HG03097 (cell line): ENCODE measurements around the gene PIGBOS1.

Experiments used
- ATAC-seq: cut with Tn5 transposase; IDR thresholded peaks from one replicate; pipeline ENCODE4 v1.9.1; 2021; ENCODE audit not compliant: unreplicated experiment, low FRiP score

PIGBOS1 gene, protein sequence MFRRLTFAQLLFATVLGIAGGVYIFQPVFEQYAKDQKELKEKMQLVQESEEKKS

DNA sequence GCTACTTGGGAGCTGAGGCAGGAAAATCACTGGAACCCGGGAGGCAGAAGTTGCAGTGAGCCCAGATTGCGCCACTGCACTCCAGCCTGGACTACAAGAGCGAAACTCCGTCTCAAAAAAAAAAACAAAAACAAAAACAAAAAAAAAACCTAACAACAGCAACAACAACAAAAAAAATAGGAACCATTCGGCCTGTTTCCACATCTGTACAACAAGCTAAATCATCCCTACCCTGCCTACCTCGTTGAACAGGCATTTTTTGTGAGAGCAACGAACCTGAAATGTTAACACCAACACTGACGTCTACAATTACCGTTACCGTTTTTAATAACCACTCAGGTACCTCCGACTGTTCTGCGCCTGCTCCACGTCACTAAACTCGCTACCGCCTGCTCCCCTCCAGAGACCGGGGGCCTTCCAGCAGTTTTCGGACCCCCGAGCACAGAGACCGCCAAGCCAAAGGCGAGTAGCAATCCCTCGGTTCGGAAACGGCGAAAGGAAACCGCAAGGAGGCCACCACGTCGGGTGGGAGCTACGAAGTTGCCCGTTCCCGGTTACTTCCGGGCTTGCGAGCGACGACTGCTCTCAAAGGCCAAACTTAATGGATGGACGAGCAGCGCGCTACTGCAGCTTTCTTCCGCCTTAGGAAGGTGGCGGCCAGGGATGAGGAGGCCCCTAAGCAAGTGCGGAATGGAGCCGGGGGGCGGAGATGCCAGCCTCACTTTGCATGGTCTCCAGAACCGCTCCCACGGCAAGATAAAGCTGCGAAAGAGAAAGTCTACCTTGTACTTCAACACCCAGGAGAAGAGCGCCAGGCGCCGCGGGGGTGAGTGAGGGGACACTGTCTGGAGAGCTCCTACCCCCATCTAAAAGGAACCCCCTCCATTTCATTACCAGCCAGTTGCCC is at the start of gene PIGBOS1, which contains the start of gene PIGB:
TSS of gene PIGBOS1 (minus strand) at position 536 of the 907 bp plus-strand sequence. CDS start 1,331 bp downstream, outside the sequence.
TSS of gene PIGB (plus strand) at position 635 of the 907 bp plus-strand sequence. CDS start at position 664, 29 bp downstream.
- ATAC-seq = peak; percentile 93

DNA sequence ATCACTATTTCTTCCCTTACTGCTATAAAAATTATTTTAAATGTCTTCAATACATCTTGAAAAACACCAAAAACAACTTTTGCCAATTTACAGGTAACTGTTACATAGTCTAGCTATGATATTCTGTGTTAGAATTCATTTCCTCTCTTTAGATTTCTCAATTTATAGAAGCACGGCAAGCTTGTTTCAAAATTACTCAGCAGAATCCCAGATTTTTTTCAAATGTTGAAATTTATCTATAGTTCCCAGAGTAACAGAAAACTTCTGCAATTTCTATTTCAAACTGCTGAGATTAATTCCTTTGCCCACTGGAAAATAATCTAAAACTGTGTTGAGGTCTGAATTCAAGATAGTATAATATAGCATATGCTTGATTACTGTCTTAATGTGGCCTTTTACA is 48.1 kb upstream of the PIGBOS1 start:
- no peak for ATAC-seq

DNA sequence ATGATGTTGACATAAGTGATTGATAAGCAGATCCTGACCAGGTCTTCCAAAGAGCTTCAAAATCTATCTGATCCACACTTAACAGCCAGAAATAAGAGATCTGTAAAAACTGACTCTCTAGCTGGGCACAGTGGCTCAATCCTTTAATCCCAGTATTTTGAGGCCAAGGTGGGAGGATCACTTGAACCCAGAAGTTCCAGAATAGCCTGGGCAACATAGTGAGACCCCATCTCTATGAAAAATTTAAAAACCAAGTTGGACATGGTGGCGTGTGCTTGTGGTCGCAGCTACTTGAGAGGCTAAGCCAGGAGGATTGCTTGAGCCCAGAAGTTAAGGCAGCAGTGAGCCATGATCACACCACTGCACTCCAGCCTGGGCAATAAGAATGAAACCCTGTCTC is 43.7 kb upstream of the PIGBOS1 start:
- ATAC-seq = no peak

DNA sequence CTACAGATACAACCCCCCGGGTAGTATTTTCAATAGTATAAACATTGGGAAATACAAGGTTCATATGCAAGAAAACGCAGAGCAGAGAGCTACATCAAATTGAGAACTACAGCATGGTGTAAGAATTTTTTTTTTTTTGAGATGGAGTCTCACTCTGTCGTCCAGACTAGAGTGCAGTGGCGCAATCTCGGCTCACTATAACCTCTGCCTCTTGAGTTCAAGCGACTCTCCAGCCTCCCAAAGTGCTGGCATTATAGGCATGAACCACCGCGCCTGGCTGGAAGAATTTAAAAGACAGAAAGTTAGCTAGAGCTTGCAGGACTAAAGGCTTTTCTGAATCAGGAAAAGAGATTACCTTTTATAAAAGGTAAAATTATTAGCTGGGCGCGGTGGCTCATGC is 42.1 kb upstream of the PIGBOS1 start:
- ATAC-seq = no peak

DNA sequence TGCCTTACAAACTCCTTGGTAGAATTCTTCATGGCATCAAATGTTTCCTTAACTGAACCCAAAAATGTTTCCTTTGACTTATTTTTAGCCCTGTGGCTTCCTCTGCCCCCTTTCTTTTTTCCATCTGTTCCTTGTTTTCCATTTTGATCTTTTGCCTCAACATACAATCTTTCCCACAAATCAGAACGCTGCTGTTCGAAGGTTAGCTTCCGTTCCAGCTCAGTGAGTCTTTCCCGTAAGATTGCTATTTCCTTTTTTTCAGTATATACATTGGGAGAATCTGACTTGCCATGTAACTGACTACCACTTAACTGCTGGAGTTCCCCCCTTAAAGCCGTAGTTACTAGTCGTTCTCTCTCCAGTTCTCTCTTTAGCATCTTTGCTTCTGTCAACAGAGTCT is 41.3 kb upstream of the PIGBOS1 start:
- no peak for ATAC-seq

DNA sequence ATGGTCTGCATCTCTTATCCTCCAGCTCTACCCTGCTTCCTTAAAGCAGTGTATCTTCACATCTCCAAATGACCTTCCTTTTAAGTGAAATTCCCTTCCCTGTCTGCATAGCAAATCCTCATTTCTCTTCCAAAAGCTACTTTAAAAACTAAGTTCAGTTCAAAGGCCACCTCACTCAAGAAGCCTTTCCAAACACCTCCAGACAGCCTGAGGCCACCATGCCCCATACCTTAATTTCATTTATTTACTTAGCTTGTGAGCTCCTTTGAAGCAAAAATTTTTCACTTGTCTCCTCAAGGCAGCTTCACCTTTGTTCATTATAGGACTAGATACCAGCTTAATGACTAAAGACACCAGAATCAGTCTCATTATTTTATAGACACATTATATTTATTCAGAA is 39.5 kb upstream of the PIGBOS1 start:
- no peak for ATAC-seq

DNA sequence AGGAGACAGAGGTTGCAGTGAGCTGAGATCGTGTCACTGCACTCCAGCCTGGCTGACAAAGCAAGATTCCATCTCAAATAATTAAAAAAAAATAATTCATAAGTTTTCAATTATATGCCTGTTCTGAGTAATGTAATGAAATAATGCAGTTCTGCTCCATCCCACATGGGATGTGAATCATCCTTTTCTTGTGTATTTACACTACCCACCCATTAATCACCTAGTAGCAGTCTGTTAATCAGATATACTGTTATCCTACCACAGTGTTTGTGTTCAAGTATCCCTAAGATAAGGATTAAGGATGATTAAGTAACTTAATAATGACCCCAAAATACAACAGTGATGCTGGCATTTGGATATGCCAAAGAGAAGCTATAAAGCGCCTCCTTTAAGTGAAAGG is 38.9 kb upstream of the PIGBOS1 start:
- ATAC-seq = no peak

DNA sequence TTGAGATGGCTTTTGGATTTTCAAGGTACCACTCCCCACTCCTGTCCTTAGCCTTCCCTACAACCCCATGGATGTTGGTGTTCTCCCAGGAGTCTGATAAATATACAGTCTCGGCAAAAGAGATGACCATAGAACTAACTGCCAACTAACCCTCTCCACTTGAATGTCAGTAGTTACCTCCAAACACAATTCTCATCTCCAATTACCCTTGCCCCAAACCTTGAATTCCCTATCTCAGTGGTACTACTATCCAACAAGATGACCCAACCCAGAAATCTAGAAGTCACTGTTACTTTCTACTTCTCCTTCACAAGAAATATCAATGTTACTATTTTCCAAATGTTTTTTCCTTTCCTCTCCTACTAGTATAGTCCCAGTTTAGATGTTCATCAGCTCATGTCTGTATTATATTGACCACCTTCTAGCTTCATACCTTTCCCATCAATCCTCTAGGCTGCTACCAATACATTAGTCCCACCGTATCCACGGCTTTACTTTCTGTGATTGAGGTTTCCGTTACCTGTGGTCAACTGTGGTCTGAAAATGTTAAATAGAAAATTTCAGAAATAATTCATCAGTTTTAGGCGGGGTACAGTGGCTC is 38.2 kb upstream of the PIGBOS1 start:
- no peak for ATAC-seq

DNA sequence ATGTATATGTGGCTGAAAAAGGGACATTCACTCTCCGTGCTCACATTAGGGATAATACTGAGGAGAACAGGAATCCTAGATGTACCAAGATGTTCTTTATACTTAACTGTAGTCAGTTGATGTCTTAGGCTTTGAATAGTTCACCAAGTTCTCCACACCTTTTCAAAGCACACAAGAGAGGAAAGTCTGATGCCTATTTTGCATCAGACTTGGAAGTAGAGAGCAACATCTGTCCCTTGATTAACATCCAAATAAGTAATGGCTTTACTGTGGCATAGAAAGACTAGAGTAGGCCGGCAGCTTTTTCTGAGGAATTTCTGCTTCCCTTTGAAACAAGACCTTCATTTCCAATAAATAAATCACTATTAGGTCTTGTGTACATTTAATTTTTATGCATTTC is 34.1 kb upstream of the PIGBOS1 start:
- ATAC-seq = no peak

DNA sequence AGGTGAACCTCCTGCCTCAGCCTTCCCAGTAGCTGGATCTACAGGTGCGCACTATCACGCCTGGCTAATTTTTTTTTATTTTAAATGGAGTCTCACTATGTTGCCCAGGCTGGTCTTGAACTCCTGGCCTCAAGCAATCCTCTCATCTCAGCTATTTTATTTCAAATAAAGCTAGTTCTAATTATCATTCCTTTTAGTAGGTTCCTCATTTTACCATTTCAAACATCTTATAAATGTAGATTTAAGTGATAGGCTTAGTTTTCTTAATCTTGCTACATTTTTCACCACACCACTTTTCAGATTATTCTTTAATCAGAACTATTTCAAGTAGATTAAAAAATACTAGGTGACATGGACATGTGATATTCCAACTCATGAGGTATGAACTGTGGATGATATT is 30.4 kb upstream of the PIGBOS1 start:
- ATAC-seq = no peak

DNA sequence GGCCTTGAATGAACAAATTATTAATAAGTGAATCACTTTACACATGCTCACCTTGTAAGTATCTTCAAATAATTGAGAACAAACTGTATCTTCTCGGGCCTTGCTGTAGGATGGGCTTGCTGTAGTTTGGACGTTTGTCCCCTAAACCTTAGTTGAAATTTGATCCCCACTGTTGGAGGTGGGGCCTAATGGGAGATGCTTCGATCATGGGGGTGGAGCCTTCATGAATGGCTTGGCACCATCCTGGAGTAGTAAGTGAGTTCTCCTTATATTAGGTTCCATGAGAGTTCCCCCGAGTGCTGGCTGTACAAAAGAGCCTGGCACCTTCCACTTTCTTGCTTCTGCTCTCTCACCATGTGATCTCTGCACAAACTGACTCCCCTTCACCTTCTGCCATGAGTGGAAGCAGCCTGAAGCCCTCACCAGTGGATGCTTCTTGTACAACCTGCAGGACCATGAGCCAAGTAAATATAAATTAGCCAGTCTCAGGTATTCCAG is 29.4 kb upstream of the PIGBOS1 start:
- no peak for ATAC-seq

DNA sequence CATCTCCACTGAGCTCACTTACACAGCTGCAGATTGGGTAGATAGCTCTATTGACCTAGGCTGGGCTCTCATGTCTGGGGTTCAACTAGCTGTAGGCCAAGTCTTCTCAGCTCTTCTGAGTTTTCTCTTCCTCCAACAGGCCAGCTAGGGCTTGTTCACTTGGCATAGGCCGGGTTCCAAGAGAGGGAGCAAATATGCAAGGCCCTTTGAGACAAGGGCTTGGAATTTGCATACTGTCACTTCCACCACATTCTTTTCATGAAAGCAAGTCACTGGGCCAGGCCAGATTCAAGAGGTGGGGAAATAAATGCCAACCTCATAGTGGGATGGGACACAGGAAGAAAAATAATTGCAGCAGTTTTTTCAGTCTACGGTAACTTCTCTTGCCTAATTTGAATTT is 25.3 kb upstream of the PIGBOS1 start:
- no peak for ATAC-seq

DNA sequence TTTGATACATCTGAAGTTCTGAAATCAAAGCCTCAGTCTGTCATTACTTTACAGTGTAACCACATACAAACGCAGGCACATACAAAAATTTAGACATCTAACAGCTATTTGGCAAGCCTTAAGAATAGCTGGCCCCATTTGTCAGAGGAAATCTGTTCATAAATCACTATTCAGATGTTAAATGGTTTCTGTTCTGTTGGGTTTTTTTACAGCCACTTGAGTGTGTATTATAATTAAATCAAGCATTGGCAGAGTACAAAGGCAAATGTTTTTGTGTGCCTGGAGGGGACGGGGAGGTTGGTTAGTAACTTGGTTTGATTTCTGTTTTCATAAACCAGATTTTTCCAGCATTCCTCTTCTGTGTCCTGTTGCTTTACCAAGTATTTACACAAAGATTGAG is 24.2 kb upstream of the PIGBOS1 start:
- no peak for ATAC-seq

DNA sequence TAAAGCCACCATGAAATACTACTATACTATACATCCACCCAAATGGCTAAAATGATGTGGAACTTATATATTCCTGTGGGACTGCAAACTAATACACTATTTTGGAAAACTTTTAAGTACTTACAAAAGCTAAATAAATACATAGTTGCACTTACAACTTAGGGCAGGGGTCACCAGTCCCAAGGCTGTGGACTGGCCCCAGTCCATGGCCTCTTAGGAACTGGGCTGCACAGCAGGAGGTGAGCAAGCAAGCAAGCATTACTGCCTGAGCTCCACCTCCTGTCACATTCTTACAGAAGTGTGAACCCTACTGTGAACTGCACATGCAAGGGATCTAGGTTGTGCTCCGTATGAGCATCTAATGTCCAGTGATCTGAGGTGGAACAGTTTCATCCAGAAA is 18.2 kb upstream of the PIGBOS1 start:
- no peak for ATAC-seq

DNA sequence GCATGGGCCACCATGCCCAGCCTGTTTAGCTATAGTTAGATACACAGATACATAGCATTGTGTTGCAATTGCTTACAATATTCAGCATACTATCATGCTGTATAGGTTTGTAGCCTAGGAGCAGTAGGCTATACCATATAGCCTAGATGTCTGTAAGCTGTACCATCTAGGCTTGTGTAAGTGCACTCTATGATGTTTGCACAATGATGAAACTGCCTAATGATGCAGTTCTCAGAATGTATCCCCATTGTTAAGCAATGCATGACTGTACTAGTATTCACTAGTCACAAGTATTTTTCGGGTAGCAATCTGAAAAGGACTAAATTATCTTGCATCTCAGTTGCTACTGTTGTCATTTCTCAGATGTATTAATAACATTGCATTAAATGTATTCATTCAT is 16.1 kb upstream of the PIGBOS1 start:
- ATAC-seq = no peak

DNA sequence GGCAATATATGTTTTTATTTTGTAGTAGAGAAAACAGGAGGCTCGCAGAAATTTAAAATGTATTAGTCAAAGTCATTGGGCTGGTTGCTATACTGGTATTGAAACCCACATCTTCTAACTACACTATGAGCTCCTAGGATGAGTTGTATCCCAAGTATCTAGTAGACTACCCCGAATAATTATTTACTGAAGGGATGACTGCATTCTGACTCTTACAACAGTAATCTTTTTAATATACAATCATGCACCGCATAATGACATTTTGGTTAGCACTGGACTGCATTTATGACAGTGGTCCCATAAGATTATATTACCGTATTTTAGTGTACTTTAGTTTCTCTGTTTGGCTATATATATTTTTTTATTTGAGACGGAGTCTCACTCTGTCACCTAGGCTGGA is 15.4 kb upstream of the PIGBOS1 start:
- ATAC-seq = no peak

DNA sequence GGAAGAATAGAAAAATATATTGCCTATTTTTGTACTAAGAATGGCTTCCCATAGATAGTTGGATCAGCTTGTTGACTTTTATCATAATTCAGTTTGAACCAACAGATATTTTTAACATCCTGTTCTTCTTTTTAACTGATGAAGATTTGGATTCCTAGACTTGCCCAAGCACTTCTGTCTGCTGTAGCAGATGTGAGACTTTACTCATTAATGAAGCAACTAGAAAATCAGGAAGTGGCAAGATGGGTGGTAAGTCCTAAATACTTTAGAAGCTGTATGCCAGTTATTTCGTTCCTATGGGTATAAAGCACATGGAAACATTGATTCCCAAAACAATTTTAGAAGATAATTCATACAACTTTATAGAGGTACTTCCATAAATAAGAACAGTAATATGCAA is 8.5 kb upstream of the PIGBOS1 start:
- no peak for ATAC-seq

DNA sequence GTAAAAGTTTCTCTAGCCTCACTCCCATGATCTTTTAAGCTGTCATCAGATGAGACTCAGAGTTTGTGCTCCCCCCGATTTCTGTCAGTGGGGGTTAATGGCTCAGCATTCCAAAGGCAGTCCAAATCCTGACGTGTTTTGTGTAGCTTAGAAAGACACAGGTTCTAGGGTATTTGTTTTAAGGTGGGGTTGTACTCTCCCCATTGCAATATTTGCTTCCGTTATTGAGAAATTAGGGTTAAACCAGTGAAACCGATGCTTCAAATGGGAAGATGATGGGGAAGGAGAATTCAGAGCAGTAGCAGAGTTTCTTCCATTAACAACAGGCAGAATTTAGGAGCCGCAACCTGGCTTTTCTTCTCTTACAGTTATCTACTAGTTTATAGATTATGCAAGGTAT is 3.5 kb upstream of the PIGBOS1 start:
- no peak for ATAC-seq

DNA sequence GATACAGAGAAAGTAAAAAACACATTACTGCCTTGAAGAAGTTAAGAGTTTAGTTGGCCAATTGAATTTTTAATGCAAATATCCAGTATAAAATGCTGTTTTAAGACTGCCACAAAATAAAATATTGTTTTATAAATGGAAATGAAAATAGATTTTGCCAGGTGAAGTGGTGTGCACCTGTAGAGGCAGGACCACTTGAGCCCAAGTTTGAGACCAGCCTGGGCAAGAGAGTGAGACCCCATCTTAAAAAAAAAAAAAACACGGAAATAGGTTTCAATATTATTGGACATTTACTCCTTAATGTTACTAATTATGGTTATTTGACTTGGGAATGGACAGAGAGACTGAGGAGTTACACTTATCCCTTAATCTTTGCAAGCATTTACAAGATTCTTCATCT is 2.0 kb upstream of the PIGBOS1 start:
- ATAC-seq = no peak

DNA sequence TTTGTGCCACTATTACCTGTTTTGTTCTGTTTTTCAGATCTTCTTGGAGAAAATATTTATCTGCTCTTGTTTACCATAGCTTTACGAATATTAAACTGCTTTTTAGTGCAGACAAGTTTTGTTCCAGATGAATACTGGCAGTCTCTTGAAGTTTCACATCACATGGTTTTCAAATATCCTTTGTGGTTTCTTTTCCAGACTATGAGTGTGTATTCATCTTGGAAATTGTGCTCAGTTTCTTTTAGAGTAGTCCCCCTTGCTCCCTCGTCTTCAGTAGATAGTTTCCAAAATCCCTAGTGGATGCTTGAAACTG is 1.3 kb upstream of the PIGBOS1 start:
- no peak for ATAC-seq

DNA sequence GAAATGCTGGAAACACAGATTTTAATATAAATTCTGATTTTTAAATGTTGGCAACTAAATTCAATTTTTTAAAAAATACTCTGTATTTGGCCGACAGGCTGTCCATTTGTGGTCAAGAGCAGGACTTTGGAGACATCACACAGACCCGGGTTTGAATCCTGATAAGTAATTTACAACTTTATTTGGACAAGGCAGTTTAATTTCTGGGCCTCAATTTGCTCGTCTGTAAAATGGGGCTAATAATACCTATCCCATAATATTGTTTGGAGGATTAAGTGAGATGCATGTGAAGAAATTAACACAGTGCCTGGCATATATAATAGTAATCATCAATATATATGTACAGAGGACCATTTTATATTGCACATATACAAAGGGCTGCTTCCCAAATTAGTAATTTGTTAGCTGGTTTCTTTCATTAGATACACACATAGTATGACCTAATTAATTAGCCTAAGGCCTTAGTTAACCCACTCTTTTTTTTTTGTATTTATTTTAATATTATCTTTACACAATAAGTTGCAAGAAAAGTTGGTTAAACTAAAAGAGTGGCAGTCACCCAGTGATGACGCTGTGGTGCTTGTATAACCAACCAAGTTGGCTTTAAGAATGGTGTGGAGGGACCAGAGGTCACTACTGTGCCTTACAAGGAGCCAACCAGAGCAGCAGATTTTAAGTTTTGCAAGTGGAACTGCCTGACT is 764 bp upstream of the PIGBOS1 start:
- ATAC-seq = no peak
